ENCODE results near the gene UNK. TPM values are rescaled to one million over a fixed set of nuclear protein-coding genes. Genes with fewer than 3 reads are reported as not detected.

Gene UNK
- total RNA-seq, 1 donor from 2014 or later: 61.2 TPM

DNA sequence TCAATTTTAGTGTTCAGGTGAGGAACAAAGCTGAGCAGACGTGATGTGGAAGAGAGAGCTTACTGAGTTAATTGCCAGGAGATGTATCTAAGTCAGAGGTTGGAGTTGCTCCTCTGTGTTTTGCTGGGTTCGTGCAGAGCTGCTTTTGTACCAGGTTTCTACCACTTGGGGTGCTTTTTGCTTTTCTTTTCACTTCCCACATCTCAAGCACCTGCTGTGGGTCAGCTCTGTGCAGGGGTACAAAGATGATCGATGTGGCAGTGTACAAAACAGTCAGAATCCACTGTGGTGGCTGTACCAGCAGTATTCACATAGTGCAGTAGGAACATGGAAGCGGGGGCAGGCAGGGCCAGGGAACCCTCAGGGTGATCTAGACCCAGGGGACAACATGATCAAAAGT lies 14.8 kb downstream of the UNK start:
- peak; percentile 0 for DNase-seq
- H3K27me3 Mint-ChIP-seq: no peaks in the 10 kb centered on the region
- no peak for ATAC-seq (ENCODE audit: low read depth)
- no peaks in the 10 kb centered on the region for H3K9me3 Mint-ChIP-seq
- POLR2A ChIA-PET: interaction anchor here (0.6 to 1.4 kb wide), 3 partner anchors 19 to 125 kb away, joined by 4 read pairs; a partner anchor contains a TSS
- peaks cover 45% of the 10 kb centered on the region for H3K36me3 Mint-ChIP-seq (ENCODE audit: low read depth)
- CTCF ChIA-PET: interaction anchor here (1.0 to 1.3 kb wide), 2 partner anchors 30 to 46 kb away, joined by 4 read pairs; no protein-coding TSS in a partner anchor
- TF ChIP-seq, protein P1, sequence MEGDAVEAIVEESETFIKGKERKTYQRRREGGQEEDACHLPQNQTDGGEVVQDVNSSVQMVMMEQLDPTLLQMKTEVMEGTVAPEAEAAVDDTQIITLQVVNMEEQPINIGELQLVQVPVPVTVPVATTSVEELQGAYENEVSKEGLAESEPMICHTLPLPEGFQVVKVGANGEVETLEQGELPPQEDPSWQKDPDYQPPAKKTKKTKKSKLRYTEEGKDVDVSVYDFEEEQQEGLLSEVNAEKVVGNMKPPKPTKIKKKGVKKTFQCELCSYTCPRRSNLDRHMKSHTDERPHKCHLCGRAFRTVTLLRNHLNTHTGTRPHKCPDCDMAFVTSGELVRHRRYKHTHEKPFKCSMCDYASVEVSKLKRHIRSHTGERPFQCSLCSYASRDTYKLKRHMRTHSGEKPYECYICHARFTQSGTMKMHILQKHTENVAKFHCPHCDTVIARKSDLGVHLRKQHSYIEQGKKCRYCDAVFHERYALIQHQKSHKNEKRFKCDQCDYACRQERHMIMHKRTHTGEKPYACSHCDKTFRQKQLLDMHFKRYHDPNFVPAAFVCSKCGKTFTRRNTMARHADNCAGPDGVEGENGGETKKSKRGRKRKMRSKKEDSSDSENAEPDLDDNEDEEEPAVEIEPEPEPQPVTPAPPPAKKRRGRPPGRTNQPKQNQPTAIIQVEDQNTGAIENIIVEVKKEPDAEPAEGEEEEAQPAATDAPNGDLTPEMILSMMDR (IDR thresholded peaks at IDR 0.05): no peak
- intact Hi-C loops (cut with micrococcal nuclease): no loop called here
- peaks cover 11% of the 10 kb centered on the region for H3K4me1 Mint-ChIP-seq
- H3K4me3 Mint-ChIP-seq: no peak overlapping the region
- H3K27ac Mint-ChIP-seq: no peak overlapping the region

DNA sequence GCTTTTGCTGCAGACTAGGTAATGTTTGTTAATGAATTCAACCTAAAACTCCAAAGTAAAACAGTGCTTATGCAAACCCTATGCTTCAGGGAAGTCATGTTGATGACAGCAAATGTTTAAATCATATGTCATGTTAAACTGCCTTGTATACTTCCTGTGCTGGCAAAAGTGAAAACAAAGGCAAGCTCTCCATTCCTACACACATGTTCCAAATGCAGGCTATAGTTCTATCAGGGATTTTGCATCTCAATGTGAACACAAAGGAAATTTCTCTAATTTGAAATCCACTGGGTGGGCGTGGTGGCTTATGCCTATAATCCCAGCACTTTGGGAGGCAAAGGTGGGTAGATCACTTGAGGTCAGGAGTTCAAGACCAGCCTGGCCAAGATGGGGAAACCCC lies 19.3 kb downstream of the UNK start:
- ChIA-PET POLR2A (interaction anchor here (1.2 kb wide), 1 partner anchor 24 kb away, joined by 3 read pairs; no protein-coding TSS in a partner anchor), CTCF (interaction anchor here (0.9 kb wide), 1 partner anchor 57 kb away, joined by 3 read pairs; no protein-coding TSS in a partner anchor)
- no peak overlapping the region for H3K27ac Mint-ChIP-seq
- no peak for ATAC-seq (ENCODE audit: low read depth)
- intact Hi-C loops (cut with micrococcal nuclease): no loop called here
- H3K4me3 Mint-ChIP-seq: no peak overlapping the region
- DNase-seq: no peak
- H3K4me1 Mint-ChIP-seq: peaks cover 21% of the 10 kb centered on the region
- TF ChIP-seq, protein P1 (IDR thresholded peaks at IDR 0.05): no peak
- H3K9me3 Mint-ChIP-seq: no peaks in the 10 kb centered on the region
- peaks cover 14% of the 10 kb centered on the region for H3K36me3 Mint-ChIP-seq (ENCODE audit: low read depth)
- no peaks in the 10 kb centered on the region for H3K27me3 Mint-ChIP-seq

DNA sequence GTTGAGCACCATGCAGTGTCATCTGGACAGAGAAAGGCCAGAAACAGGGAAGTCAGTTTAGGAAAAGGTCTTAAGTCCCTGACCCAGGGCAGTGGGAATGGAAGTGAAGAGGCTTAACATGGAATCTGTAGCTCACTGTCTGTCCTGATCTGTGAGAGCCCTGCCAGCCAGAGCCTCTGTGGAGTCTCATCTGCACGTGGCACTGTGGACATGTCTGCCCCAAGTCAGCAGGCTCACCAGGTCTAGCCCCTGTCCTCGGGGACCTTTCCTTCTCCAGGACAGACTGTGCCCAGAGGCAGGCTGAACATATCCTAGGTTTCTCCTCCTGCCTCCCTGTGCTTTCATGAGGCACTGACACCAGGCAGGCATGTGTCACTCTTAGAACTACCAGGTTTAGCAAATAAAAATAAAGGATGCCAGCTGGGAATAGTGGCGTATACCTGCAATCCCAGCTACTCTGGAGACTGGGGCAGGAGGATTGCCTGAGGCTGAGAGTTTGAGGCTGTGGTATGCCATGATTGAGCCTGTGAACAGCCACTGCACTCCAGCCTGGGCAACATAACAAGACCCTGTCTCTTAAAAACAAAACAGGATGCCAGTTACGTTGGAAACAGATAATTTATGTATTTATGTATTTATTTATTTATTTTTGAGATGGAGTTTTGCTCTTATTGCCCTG lies 22.4 kb downstream of the UNK start:
- H3K36me3 Mint-ChIP-seq (ENCODE audit: low read depth): peaks cover 26% of the 10 kb centered on the region
- TF ChIP-seq, protein P1 (IDR thresholded peaks at IDR 0.05): no peak
- ATAC-seq (ENCODE audit: low read depth) (no peak), DNase-seq (no peak)
- POLR2A ChIA-PET: interaction anchor here (1.2 to 2.9 kb wide), 3 partner anchors 20 to 27 kb away, joined by 3 to 21 read pairs (median 4); partner anchors contain the start of gene UNK
- CTCF ChIA-PET: interaction anchor here (1.5 kb wide), 1 partner anchor 21 kb away, joined by 5 read pairs; no protein-coding TSS in a partner anchor
- no peaks in the 10 kb centered on the region for H3K9me3 Mint-ChIP-seq
- H3K27me3 Mint-ChIP-seq: no peaks in the 10 kb centered on the region
- H3K27ac Mint-ChIP-seq: no peak overlapping the region
- no peak overlapping the region for H3K4me3 Mint-ChIP-seq
- H3K4me1 Mint-ChIP-seq: peaks cover 22% of the 10 kb centered on the region
- intact Hi-C loops (cut with micrococcal nuclease): no loop called here

DNA sequence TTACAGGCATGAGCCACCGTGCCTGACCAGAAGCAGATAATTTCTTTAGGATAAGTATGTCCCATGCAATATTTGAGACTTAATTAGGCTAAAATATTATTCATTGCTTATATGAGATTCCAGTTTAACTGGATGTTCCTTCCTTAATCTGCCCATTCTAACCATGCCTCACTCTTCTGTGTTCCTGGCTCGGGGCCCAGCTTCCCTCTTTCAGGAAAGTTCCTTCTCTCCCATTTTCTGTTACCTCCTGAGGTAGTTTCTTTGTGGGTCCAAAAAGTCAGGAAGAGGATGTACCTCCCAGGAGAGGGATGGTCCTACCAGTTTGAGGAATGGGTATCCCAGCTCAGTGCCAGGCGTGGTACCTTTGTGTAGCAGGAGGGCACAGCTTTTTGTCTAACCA lies 23.3 kb downstream of the UNK start:
- ChIA-PET POLR2A (interaction anchor here (1.2 to 2.9 kb wide), 4 partner anchors 19 to 28 kb away, joined by 3 to 21 read pairs (median 9); partner anchors contain the start of gene UNK), CTCF (interaction anchor here (1.5 kb wide), 1 partner anchor 20 kb away, joined by 5 read pairs; no protein-coding TSS in a partner anchor)
- Mint-ChIP-seq H3K27me3 (no peaks in the 10 kb centered on the region), H3K4me3 (no peak overlapping the region), H3K27ac (no peak overlapping the region), H3K9me3 (no peaks in the 10 kb centered on the region), H3K36me3 (ENCODE audit: low read depth) (peaks cover 31% of the 10 kb centered on the region), H3K4me1 (peaks cover 22% of the 10 kb centered on the region)
- TF ChIP-seq, protein P1 (IDR thresholded peaks at IDR 0.05): no peak
- intact Hi-C loops (cut with micrococcal nuclease): loop anchor here (2.0 kb wide), 1 partner anchor 23 kb away; the partner anchor contains the start of gene UNK
- DNase-seq: no peak
- ATAC-seq (ENCODE audit: low read depth): no peak

DNA sequence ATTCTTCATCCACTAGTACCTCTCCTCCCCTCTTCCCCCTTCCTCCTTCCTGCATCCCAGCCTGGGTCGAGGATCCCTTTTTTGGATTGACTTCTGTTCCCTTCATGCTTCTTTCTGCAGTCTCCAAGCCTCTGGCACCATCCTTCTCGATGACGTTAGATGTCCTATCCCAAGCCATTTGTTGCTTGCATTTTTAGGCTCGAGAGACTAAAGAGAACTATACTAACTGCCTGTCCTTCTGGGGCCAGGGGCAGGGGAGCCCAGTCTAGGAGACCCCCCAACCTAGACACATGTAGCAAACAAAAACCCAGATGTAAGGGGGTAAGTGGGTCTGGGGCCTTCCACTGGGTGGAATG lies 23.9 kb downstream of the UNK start:
- ChIA-PET POLR2A (interaction anchor here (0.6 to 2.9 kb wide), 9 partner anchors 9 to 44 kb away, joined by 3 to 21 read pairs (median 5); partner anchors contain the start of genes GALK1 and UNK), CTCF (interaction anchor here (1.2 to 1.5 kb wide), 4 partner anchors 18 to 55 kb away, joined by 4 to 6 read pairs (median 5); partner anchors contain the start of gene GALK1)
- intact Hi-C loops (cut with micrococcal nuclease): loop anchor here (2.0 kb wide), 1 partner anchor 24 kb away; the partner anchor contains the start of gene UNK
- DNase-seq: no peak
- H3K4me3 Mint-ChIP-seq: no peak overlapping the region
- H3K36me3 Mint-ChIP-seq (ENCODE audit: low read depth): peaks cover 33% of the 10 kb centered on the region
- H3K4me1 Mint-ChIP-seq: peaks cover 21% of the 10 kb centered on the region
- H3K27me3 Mint-ChIP-seq: no peaks in the 10 kb centered on the region
- H3K27ac Mint-ChIP-seq: peak overlapping the region; percentile 19
- TF ChIP-seq, protein P1 (IDR thresholded peaks at IDR 0.05): no peak
- ATAC-seq (ENCODE audit: low read depth): peak; percentile 3
- no peaks in the 10 kb centered on the region for H3K9me3 Mint-ChIP-seq

Data from activated B cell treated with CpG ODN at 0.5 μM for 24 hours (primary cell).